Testis (tissue), 2 donors: ENCODE data around the gene HTR3D.

Experiments used
- POLR2A ChIP-seq: fragments of 450-650 bp; IDR thresholded peaks from one replicate; pipeline ENCODE4 v1.6.1; 2017; ENCODE audit warnings: antibody characterized with exemption, mild to moderate bottlenecking, moderate library complexity
- TF ChIP-seq, protein P1 (sequence below), 3 experiments: fragments of 450-650 bp in 2 of 3; fragments of 200-600 bp in 1 of 3; sonication (generic) in 1 of 3; IDR thresholded peaks; one replicate each; pipeline ENCODE4 v1.5.1; 2016 to 2019; ENCODE audit warnings: antibody characterized with exemption in 3 of 3, mild to moderate bottlenecking in 2 of 3, moderate library complexity in 1 of 3

DNA sequence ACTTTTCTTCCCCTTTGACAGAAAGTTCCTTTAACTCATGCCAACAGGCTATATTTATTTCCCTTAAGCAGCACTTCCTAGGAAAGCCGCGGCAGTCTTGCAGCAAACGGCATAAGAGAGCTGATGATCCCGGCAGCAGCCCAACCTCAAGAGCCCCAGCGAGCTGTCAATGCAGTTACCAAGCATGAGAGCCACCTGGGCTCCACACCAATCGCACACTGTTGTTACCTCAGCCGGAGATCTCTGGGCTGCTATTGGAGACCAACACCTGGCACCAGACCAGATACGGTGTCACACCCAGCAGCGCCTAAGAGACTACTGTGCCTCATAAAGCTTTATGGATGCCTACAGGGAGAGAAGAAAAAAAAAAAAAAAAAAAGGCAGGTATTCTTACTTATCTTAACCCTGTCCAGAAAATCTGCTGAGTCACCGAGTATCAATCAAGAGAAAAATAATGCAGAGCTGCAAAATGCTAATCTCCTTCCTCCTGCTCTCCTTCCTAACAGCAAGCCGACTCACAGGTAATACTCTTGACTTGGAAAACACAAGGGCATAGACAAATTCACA, 25.5 kb upstream of the HTR3D start:
- TF ChIP-seq, protein P1, sequence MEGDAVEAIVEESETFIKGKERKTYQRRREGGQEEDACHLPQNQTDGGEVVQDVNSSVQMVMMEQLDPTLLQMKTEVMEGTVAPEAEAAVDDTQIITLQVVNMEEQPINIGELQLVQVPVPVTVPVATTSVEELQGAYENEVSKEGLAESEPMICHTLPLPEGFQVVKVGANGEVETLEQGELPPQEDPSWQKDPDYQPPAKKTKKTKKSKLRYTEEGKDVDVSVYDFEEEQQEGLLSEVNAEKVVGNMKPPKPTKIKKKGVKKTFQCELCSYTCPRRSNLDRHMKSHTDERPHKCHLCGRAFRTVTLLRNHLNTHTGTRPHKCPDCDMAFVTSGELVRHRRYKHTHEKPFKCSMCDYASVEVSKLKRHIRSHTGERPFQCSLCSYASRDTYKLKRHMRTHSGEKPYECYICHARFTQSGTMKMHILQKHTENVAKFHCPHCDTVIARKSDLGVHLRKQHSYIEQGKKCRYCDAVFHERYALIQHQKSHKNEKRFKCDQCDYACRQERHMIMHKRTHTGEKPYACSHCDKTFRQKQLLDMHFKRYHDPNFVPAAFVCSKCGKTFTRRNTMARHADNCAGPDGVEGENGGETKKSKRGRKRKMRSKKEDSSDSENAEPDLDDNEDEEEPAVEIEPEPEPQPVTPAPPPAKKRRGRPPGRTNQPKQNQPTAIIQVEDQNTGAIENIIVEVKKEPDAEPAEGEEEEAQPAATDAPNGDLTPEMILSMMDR (IDR thresholded peaks at IDR 0.05): no peak
- no peak for TF ChIP-seq POLR2A
